ENCODE results near the gene IL1RAPL2. TPM values are rescaled to one million over a fixed set of nuclear protein-coding genes. Genes with fewer than 3 reads are reported as not detected.

Gene IL1RAPL2
- total RNA-seq, 1 donor: not detected

DNA sequence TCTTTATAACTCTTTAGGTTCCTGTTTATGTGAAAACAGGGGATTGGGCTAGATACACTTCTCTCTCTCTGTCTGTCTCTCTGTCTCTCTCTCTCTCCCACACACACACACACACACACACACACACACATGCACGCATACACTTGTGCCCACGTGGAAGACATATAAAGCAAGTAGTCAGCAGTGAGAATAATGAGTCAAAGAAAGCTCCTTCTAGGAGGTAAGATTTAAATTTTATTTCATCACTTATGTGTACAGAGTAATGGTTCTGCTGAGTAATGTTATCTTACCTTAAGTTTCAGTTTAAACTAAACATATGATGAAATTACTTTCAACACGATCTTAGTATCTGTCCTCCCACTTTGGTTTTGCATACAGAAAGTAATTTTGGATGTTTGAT lies 897.5 kb downstream of the IL1RAPL2 start:
- no peaks in the 10 kb centered on the region for H3K9me3 ChIP-seq (ENCODE audit: low read depth, low read length)
- H3K79me2 ChIP-seq (ENCODE audit: insufficient read depth, low read length): no peaks in the 10 kb centered on the region
- H3K4me1 ChIP-seq (ENCODE audit: insufficient read depth, low read length): peaks cover 19% of the 10 kb centered on the region
- no peaks in the 10 kb centered on the region for H3K27me3 ChIP-seq (ENCODE audit: insufficient read depth, low read length)
- no peak overlapping the region for H3K27ac ChIP-seq (ENCODE audit: low read depth, low read length)
- H4K20me1 ChIP-seq (ENCODE audit: insufficient read depth, low read length): no peaks in the 10 kb centered on the region
- no peak overlapping the region for H2AFZ ChIP-seq (ENCODE audit: low read length)
- no peaks in the 10 kb centered on the region for H3K36me3 ChIP-seq (ENCODE audit: insufficient read depth, low read length)
- TF ChIP-seq, protein P1, sequence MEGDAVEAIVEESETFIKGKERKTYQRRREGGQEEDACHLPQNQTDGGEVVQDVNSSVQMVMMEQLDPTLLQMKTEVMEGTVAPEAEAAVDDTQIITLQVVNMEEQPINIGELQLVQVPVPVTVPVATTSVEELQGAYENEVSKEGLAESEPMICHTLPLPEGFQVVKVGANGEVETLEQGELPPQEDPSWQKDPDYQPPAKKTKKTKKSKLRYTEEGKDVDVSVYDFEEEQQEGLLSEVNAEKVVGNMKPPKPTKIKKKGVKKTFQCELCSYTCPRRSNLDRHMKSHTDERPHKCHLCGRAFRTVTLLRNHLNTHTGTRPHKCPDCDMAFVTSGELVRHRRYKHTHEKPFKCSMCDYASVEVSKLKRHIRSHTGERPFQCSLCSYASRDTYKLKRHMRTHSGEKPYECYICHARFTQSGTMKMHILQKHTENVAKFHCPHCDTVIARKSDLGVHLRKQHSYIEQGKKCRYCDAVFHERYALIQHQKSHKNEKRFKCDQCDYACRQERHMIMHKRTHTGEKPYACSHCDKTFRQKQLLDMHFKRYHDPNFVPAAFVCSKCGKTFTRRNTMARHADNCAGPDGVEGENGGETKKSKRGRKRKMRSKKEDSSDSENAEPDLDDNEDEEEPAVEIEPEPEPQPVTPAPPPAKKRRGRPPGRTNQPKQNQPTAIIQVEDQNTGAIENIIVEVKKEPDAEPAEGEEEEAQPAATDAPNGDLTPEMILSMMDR (IDR thresholded peaks at IDR 0.05; ENCODE audit: extremely low read depth, low read depth, low read length): no peak
- no peak overlapping the region for H3K4me2 ChIP-seq (ENCODE audit: insufficient read depth, low read length)
- DNase-seq (ENCODE audit: insufficient read length, low spot score, missing footprints): no peak
- H3K4me3 ChIP-seq (ENCODE audit: insufficient read depth, low read length): no peak overlapping the region

DNA sequence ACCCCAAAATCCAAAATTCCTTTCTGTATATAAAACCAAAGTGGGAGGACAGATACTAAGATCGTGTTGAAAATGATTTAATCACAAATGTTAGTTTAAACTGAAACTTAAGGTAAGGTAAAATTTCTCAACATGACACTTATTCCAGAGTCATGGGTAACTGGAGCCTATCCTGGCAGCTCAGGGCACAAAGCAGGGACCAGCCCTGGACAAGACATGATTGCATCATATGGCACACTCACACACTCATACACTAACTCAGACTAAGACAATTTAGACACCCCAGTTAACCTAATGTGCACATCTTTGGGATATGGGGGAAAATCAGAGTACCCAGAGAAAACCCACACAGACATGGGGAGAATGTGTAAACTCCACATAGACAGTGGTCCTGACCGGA lies 898.6 kb downstream of the IL1RAPL2 start:
- H3K79me2 ChIP-seq (ENCODE audit: insufficient read depth, low read length): no peaks in the 10 kb centered on the region
- TF ChIP-seq, protein P1 (IDR thresholded peaks at IDR 0.05; ENCODE audit: extremely low read depth, low read depth, low read length): no peak
- H3K4me2 ChIP-seq (ENCODE audit: insufficient read depth, low read length): no peak overlapping the region
- no peak overlapping the region for H2AFZ ChIP-seq (ENCODE audit: low read length)
- no peak for DNase-seq (ENCODE audit: insufficient read length, low spot score, missing footprints)
- no peaks in the 10 kb centered on the region for H3K36me3 ChIP-seq (ENCODE audit: insufficient read depth, low read length)
- H3K4me1 ChIP-seq (ENCODE audit: insufficient read depth, low read length): peaks cover 19% of the 10 kb centered on the region
- no peaks in the 10 kb centered on the region for H4K20me1 ChIP-seq (ENCODE audit: insufficient read depth, low read length)
- H3K27ac ChIP-seq (ENCODE audit: low read depth, low read length): no peak overlapping the region
- H3K9me3 ChIP-seq (ENCODE audit: low read depth, low read length): no peaks in the 10 kb centered on the region
- H3K27me3 ChIP-seq (ENCODE audit: insufficient read depth, low read length): no peaks in the 10 kb centered on the region
- no peak overlapping the region for H3K4me3 ChIP-seq (ENCODE audit: insufficient read depth, low read length)

DNA sequence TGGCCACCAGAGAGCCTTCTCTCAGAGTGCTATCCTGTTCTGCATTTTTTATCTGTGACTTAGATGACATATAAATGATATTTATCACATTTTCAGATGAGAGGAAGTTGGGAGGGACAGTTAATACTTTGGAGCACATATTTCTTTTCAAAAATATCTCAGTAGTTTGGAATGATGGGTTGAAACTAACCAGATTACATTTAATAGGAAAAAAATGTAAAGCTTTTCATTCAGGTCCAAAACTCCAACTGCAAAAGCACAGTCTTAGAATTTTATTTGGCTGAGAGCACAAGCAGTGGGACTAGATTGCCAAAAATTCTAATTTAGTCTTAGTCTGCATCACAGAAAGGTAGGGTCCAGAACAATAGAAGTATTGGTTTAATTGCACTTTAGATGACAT lies 902.7 kb downstream of the IL1RAPL2 start:
- H3K4me1 ChIP-seq (ENCODE audit: insufficient read depth, low read length): no peaks in the 10 kb centered on the region
- no peaks in the 10 kb centered on the region for H3K27me3 ChIP-seq (ENCODE audit: insufficient read depth, low read length)
- no peaks in the 10 kb centered on the region for H3K9me3 ChIP-seq (ENCODE audit: low read depth, low read length)
- no peak overlapping the region for H3K4me2 ChIP-seq (ENCODE audit: insufficient read depth, low read length)
- TF ChIP-seq, protein P1 (IDR thresholded peaks at IDR 0.05; ENCODE audit: extremely low read depth, low read depth, low read length): no peak
- no peak overlapping the region for H3K4me3 ChIP-seq (ENCODE audit: insufficient read depth, low read length)
- no peaks in the 10 kb centered on the region for H4K20me1 ChIP-seq (ENCODE audit: insufficient read depth, low read length)
- no peaks in the 10 kb centered on the region for H3K36me3 ChIP-seq (ENCODE audit: insufficient read depth, low read length)
- no peak overlapping the region for H3K27ac ChIP-seq (ENCODE audit: low read depth, low read length)
- DNase-seq (ENCODE audit: insufficient read length, low spot score, missing footprints): no peak
- no peaks in the 10 kb centered on the region for H3K79me2 ChIP-seq (ENCODE audit: insufficient read depth, low read length)
- no peak overlapping the region for H2AFZ ChIP-seq (ENCODE audit: low read length)

DNA sequence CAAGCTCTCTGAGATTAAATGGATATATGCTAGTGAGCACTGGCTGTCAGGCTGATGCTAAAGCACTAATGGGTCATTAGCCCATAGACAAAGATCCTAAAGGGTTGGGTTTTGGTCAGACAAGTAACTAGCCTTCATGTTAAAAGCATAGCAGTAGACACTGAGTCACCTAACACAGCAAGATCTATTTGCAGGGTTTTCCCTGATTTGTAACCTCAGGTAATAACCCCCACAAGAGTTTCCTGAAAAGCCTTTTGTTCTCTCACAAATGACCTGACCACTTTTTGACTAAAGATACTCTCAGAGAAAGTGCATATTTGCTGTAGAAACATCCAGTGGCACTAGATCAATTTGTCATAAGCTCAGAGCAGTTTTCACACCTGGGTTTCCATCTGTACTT lies 905.6 kb downstream of the IL1RAPL2 start:
- no peak overlapping the region for H3K4me3 ChIP-seq (ENCODE audit: insufficient read depth, low read length)
- no peak overlapping the region for H3K27ac ChIP-seq (ENCODE audit: low read depth, low read length)
- no peak for DNase-seq (ENCODE audit: insufficient read length, low spot score, missing footprints)
- no peaks in the 10 kb centered on the region for H3K79me2 ChIP-seq (ENCODE audit: insufficient read depth, low read length)
- H3K9me3 ChIP-seq (ENCODE audit: low read depth, low read length): no peaks in the 10 kb centered on the region
- no peak overlapping the region for H3K4me2 ChIP-seq (ENCODE audit: insufficient read depth, low read length)
- TF ChIP-seq, protein P1 (IDR thresholded peaks at IDR 0.05; ENCODE audit: extremely low read depth, low read depth, low read length): no peak
- no peaks in the 10 kb centered on the region for H3K36me3 ChIP-seq (ENCODE audit: insufficient read depth, low read length)
- H3K27me3 ChIP-seq (ENCODE audit: insufficient read depth, low read length): no peaks in the 10 kb centered on the region
- H2AFZ ChIP-seq (ENCODE audit: low read length): no peak overlapping the region
- no peaks in the 10 kb centered on the region for H3K4me1 ChIP-seq (ENCODE audit: insufficient read depth, low read length)
- no peaks in the 10 kb centered on the region for H4K20me1 ChIP-seq (ENCODE audit: insufficient read depth, low read length)
